C4-2B (cell line): Measurements from ENCODE around the gene ZNF536.

Experiments used
- ZFX ChIP-seq: fragments of 450-650 bp; IDR thresholded peaks from 2 replicates; pipeline ENCODE4 v1.6.1; 2017
- TF ChIP-seq, protein P1 (sequence below): fragments of 450-650 bp; conservative IDR thresholded peaks from 2 replicates; pipeline ENCODE4 v1.5.1; 2017; ENCODE audit warnings: mild to moderate bottlenecking

DNA sequence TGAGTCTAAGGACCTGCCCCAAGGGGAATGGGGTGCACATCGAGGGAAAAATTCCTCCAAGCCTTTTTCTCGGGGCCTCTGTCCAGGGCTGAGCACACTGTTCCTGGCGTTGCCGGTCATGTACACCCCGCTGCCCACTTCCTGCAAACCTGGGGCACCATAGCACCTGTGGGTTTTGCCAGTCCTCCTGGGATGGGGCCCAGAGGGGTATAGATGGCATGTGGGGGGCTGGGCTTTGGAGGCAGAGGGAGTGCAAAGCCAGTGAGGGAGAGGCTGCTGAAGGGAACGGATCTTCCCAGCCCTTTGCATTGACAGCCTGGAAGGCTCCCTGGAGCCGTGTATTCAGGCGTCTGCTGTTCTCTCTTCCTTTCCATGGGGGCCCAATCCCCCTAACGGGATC is 187.3 kb downstream of the ZNF536 start:
- TF ChIP-seq, protein P1, sequence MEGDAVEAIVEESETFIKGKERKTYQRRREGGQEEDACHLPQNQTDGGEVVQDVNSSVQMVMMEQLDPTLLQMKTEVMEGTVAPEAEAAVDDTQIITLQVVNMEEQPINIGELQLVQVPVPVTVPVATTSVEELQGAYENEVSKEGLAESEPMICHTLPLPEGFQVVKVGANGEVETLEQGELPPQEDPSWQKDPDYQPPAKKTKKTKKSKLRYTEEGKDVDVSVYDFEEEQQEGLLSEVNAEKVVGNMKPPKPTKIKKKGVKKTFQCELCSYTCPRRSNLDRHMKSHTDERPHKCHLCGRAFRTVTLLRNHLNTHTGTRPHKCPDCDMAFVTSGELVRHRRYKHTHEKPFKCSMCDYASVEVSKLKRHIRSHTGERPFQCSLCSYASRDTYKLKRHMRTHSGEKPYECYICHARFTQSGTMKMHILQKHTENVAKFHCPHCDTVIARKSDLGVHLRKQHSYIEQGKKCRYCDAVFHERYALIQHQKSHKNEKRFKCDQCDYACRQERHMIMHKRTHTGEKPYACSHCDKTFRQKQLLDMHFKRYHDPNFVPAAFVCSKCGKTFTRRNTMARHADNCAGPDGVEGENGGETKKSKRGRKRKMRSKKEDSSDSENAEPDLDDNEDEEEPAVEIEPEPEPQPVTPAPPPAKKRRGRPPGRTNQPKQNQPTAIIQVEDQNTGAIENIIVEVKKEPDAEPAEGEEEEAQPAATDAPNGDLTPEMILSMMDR = no peak
- TF ChIP-seq ZFX = no peak
